ENCODE results near the gene ZNF770.

The ZNF770 gene, protein sequence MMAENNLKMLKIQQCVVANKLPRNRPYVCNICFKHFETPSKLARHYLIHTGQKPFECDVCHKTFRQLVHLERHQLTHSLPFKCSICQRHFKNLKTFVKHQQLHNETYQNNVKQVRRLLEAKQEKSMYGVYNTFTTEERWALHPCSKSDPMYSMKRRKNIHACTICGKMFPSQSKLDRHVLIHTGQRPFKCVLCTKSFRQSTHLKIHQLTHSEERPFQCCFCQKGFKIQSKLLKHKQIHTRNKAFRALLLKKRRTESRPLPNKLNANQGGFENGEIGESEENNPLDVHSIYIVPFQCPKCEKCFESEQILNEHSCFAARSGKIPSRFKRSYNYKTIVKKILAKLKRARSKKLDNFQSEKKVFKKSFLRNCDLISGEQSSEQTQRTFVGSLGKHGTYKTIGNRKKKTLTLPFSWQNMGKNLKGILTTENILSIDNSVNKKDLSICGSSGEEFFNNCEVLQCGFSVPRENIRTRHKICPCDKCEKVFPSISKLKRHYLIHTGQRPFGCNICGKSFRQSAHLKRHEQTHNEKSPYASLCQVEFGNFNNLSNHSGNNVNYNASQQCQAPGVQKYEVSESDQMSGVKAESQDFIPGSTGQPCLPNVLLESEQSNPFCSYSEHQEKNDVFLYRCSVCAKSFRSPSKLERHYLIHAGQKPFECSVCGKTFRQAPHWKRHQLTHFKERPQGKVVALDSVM

DNA sequence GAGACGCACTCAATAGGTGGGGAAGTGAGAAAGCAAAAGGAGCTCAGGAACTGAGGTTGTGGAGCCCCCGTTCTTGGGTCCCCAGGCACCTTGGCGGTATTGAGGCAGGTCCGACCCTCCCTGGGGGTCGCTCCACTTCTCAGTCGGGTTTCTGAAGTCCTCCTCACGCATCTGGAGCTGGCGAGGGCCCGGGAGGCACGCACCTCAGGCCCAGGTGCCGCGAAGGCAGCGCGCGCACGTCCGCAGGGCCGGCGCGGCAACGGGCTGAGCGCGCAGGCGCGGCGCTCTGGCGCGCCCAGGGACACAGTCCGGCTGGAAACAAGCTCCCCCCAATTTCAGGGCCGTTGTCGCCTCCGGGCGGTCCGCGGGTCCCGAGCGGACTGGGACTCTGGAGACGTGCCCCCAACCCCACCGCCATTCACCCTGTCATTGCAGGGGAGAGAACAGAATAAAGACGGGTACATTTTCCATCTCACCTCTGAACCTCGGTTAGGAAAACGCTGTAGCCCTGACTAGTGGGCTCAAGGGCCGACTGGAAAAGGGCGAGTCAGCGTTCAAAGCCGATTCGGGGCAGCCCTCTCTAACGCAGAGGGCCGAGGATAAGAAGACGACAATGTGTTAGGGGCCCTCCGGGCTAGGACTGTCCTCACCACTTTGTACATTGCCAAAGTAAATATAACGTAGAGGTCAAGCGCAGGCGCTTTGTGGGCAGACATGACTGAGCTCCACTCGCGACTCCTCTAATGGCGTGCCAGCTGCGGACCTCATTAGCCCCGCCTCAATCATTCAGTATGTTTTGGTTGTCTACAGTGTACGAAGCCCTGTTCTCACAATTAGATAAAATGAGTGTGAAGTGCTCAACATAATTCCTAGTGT, at the start of gene ZNF770:
ZNF770 (minus strand) TSS at position 261 of the 876 bp plus-strand sequence. CDS start 4,853 bp downstream, outside the sequence.
- peak; percentile 89 for DNase-seq

DNA sequence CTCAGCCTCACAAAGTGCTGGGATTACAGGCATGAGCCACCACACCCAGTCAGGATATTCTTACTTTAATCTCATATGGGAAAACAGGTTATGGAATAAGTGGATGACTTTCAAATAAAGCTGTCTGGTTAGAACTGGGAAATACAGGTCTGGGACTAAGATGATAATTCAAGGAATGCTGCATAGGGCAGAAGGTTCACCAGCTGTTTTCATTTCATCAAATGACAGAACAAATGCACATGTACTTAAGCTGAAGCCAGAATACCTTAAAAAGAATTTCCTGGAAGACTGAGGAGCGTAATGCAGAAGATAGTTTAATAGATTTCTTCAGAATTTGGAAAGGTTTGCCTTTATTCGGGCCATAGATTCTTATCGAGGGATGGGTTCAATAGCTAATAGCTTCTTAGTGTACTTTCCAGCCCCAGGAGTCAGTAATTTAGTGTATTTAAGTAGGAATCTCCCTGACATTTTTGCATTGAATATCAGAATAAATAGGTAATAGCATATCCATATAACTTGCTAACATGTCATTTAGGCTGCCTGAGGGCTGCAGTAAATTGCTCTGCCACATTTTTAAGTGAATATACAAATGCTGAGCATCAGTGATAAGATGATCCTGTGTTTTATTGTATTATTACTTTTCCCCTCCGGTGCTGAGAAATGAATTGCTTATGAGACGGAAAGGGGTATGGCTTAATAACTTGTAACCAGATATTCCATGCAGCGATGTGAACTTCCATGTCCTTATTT, 40.3 kb upstream of the ZNF770 start:
- DNase-seq = no peak

DNA sequence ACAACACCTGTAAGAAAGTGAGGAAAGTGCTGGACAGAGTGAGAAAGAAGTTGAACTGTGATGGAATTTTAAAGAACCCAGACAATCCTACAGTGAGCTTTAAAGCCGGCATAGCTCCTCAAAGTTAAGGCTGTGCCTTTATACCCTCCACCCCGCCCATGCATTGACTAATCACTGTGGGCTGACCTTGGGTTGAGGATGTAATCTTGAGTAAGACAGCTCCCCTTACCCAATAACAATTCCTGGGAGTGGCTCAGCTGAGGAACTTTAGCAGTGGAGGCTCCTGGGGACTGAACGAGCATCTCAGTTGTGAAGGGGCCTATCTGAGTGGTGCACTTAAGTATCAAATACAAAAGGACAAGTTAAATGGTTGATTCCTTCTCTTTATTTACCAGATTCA, 35.7 kb upstream of the ZNF770 start:
- DNase-seq = peak; percentile 34

DNA sequence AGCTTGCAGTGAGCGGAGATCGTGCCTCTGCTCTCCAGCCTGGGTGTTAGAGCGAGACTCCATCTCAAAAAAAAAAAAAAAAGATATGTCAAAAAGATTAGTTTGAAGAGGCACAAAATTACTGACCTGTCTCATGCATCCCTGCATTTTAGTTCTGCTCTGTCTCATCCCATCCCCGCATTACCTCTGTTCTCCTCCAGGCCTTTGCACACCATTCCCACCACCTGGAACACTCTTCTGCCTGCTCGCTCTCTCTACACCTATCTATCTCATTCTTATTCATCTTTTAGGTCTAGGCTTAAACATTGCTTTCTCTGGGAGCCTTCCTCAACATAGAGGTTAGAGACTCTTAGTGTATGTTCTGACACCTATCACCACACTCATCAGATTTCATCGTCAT, 32.9 kb upstream of the ZNF770 start:
- DNase-seq = no peak

DNA sequence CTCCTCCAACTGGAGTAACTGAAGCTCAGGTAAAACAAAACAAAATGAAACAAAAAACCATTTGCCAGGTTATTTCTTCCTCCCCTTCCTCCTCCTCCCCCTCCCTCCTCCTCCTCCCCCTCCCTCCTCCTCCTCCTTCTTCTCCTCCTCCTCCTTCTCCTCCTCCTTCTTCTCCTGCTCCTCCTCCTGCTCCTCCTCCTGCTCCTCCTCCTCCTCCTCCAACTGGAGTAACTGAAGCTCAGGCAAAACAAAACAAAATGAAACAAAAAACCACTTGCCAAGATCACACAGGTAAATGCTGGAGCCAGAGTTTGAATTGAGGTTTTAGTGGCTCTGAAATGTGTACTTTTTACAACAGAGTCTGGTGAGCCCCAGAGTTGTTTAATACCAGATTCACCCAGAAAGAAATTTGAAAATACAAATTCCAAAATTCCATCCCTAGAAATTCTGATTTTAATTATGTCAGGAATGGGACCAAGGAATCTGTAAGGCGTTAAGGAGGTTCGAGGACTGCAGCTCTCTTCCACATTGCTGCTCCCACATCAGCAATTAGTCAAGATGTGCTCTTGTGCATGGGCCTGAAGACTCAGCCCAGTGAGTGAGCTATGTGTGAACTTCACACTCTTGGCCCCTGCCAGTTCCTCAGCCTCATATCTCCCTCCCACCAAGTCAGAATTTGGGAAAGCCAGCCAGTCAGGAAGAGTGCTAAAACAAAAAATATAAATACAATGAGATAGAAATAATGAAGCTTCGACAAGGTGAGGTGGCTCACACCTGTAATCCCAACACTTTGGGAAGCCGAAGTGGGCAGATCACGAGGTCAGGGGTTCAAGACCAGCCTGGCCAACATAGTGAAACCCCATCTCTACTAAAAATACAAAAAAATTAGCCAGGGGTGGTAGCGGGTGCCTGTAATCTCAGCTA, 31.6 kb upstream of the ZNF770 start:
- DNase-seq = peak; percentile 24

DNA sequence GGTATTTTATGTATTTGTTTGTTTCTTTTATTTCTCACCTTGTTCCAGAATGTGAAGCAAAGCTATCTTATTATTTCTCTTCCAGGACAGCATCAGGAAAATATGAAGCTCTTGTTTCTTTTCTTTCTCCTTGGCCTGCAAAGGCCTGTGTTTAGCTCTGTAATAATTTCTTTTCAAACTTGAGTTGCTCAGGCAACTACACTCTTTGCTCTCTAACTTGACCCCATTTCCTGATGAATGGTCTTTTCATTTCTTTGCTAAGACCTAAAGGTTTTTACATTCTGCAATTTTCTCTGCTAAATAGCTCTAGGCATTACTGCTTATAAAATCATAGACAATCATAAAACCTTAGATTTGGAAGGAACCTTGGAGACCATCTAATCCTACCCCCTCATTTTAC, 26.2 kb upstream of the ZNF770 start:
- no peak for DNase-seq

DNA sequence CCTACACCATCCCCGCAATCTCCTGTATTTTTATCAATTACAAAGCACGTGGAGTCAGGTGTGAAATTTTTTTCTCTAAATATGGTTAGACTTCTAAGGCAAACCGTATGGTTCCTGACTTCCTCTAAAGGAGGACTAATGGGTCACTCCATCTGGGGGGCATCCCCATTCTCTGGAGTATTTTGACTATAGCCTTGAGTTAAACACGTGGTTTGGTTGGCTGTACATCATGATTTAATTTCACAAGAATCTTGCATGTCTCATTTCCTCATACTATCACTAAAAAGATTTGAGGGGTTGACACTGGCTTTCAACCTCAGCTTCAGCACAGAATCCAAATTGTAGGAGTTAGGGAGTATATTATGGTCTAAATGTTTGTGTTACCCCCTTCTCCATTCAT, 25.3 kb upstream of the ZNF770 start:
- DNase-seq = no peak

DNA sequence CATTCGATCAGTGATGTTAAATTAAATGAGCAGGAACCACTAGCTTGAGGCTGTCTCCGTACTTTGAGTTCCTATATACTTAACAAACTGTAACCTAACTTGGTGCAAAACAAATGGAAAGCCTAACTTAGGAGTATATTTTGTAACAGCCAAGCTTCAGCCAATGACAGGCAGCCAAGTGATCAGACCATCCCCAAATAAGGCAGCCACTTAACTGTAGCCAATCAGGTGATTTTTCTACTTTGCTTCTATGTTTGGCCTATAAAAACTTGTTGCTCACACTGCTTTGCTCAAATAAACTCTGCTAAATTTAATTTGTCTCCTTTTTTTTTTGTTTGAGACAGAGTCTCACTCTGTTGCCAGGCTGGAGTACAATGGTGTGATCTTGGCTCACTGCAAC, 19.3 kb upstream of the ZNF770 start:
- no peak for DNase-seq

DNA sequence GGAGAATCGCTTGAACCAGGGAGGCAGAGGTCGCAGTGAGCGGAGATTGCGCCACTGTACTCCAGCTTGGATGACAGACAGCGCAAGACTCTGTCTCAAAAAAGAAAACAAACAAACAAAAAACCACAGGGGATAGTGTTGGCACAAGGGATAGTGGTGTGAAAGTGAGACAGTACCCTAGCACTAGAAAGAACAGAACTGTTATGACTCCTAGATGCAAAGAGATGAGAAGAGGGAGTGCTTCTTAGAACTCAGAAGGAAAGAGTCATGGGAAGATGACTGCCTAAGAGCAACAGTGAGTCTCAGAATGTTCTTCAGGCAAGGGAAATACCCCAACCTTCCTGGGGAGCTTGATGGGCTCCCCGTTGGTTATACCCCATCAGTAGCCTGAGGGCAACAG, 17.8 kb upstream of the ZNF770 start:
- DNase-seq = no peak

DNA sequence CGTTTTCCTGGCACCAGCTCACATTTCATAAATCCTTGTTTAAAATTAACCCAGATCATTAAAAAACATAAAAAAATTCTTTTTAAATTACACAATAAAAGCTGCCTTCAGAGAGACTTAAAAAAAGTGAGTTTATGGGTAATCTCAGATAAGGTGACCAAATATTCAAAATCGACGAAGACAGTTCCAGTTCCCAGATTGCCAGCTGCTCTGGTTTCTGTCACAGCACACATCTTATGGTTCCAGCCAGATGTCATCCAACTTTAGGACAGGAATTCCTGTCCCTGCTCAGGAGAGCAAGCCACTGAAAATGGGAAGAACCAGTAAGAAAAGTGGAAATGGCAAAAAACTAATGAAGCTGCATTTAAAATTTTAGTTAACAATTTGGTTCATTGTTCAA, 15.8 kb upstream of the ZNF770 start:
- DNase-seq = no peak

DNA sequence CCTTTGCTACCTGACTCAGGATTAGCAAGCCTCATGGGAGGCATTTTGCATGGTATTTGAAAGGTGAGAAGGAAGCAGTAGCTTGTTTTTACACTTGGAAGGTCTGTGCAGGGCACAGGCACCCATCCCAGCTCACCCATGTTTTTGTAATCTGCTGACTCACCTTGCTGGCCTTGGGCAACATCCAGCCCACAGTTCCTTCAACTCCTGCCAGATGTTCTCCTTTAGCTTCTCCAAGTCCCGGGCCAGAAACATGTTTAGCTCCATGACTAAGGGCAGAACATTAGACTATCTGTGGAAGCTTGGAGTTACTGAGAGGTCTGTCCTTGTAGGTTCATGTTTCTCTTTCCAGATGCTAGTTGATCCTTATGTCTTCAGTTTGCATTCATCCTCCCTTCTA, 12.4 kb upstream of the ZNF770 start:
- DNase-seq = peak; percentile 27

DNA sequence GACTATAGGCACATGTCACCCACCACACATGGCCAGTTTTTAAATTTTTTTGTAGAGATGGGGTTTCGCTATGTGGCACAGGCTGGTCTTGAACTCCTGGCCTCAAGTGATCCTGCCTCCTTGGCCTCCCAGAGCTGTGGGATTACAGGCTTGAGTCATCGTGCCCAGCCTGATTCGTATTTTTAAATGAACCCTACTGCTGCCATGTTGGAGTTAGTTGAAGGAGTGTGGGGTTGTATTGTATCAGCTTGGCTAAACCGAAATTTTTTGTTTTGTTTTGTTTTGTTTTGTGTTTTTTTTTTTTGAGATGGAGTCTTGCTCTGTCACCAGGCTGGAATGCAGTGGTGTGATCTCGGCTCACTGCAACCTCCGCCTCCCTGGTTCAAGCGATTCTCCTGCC, 11.8 kb upstream of the ZNF770 start:
- no peak for DNase-seq

DNA sequence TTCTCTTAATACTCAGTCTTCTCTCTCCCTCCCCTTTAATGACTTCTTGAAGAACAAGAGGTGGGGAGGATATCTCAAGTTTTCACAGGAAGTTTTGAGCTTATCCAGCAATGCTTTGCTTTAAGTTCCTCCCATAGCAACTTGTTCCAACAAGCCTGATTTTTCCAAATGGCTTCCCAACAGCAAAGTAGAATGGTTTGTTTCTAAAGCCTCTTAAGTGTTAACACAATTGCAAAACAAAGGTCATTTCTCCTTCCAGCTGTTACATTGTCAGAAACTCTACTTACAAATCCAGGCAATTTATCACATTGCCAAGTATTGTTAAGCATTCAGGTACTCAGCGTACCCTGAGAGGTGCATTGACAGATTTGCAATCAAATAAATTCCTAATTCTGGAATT, 6.8 kb upstream of the ZNF770 start:
- no peak for DNase-seq

DNA sequence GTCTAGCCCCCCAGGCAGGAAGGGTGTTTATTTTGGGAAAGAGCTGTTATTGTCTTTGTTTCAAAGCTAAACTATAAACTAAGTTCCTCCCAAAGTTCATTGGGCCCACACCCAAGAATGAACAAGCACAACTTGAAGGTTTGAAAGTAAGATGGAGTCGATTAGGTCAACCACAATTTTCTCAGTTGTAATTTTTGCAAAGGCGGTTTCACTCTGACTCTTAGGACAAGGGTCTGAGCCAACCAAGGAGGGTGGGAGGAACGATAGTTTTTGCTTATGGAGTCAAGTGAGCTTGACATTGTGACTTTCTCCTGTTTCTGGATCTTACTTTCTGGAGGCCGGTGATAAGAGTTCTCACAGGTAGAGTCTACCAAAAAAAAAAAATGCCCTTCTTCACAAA, 5.8 kb upstream of the ZNF770 start:
- no peak for DNase-seq

DNA sequence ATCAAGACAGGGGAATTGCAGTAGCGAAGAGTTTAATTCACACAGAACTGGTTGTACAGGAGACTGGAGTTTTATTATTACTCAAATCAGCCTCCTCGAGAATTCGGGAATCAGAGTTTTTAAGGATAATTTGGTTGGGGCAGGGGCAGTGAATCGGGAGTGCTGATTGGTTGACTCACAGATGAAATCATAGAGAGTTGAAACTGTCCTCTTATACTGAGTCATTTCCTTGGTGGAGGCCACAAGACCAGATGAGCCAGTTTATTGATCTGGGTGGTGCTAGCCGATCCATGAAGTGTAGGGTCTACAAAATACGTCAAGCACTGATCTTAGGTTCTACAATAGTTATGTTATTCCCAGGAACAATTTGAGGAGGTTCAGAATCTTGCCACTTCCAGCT, 5.3 kb upstream of the ZNF770 start:
- DNase-seq = no peak

DNA sequence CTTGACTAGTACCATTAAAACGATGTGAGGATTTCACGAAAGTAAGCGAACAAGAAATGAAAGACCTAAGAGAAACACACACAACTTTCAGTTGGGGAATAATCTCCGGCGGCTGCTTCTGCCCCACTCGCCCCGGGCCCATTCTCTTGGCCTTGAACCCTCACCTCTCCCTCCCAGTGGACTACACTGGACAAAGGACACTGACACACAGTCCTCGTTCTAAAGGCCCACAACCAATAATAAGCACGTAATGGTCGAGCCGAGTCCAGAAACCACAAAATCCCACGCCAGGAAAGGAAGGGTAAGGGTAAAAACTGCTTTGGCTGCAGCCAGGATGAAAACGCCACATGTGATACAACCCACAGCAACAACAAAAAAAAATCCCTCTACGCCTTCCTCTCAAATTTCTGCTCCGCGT, 469 bp downstream of the ZNF770 start:
- no peak for DNase-seq

DNA sequence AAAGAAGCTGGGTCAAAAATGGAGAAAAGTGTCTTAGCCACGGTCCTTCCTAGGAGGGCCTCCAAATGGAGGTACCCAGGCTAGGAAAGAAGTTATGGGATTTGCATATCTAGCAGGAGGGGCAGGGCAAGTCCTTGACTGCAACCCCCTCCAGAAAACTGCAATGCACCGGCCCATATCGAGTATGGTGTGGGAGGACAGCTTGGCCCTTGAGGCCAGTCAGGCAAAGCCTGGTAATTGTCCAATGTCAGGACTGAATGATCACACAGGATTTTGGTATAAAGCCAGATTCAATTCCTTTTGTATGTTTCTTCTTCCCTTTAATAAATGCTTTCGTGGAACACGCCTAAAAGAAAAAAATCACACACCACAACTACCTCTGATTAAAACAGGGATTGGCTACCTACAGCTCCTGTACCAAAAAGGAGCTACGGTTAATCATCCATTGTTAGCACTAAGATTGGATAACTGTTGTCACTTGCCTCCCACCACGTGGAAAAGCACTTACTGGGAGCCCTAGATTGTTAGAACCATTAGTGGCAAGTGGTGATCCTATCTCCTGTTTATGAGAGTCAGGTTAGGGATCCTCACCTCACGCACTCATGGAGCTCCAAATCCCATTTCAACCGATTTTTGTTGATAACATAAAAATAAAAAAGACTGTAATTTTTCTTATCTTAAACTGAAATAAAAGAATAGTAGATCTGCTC, 1.2 kb downstream of the ZNF770 start:
- peak; percentile 33 for DNase-seq

DNA sequence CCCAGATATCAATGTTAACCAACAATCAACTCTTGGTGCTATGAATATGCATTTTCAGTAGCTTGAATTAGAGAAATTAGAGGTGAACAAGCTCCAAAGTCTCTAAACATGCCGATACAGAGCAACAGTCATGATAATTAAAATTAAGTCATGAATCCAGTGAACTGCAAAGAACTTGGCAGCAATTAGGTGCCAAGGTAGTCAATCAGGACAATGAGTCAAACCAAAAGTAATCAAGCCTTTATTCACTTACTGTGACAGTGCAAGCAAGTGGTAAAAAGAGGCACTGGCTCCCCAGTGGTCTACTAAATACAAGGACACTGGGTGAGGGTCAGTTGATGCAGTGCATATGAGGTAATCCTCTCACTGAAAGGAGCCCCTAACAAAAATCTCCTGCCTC, 1.8 kb downstream of the ZNF770 start:
- DNase-seq = no peak

DNA sequence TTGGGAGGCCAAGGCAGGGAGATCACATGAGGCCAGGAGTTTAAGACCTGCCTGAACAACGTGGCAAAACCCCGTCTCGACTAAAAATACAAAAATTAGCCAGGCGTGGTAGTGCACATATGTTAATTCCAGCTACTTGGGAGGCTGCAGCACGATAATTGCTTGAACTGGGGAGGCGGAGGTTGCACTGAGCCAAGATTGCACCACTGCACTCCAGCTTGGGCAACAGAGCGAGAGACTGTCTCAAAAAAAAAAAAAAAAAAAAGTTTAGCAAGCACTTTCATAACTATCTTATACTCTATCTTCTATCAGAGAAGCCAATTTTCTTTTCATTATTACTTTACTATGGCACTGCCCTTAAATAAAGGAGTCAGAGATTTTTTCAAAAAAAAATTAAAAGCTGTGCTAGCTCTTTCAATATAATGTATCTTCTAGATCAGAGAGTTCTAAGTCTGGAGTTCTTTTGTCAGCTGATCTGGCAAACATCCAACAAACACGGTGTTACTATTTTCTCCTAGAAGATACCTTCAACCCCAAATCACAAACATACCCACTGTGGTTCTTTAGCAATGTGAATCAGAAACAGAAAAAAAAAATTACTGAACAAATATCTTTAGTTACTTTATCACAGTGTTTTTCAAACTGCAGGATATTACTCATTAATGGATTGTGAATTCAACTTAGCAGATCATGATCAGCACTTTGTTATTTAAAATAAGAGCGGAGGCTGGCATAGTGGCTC, 3.0 kb downstream of the ZNF770 start:
- DNase-seq = peak; percentile 44

DNA sequence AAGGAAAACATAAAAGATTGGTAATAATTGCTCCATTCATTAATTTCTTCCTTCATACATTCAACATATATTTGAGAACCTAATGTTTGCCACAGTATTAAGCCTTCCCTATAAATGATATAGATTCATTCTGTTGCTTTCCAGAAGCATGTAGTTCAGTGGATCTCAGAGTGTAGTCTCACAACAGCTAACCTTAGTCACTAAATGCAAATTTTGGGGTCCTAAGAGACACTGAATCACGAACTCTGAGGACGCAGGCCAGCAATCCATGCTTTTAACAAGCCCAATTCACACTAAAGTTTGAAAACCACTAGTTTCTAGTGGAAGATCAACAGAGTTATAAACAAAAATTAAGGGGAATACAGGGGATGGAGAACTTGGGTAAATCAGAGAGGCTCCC, 11.3 kb downstream of the ZNF770 start:
- DNase-seq = no peak
